ENCODE data around the gene SELENOI.
A peak's percentile ranks its signal among the peaks of the same experiment; 100 is the strongest.
"Not testable (repeated sequence)": the region's sequence is repeated elsewhere in the genome, so short reads cannot be mapped to it uniquely, and the experiment has no call there.

The SELENOI gene, protein sequence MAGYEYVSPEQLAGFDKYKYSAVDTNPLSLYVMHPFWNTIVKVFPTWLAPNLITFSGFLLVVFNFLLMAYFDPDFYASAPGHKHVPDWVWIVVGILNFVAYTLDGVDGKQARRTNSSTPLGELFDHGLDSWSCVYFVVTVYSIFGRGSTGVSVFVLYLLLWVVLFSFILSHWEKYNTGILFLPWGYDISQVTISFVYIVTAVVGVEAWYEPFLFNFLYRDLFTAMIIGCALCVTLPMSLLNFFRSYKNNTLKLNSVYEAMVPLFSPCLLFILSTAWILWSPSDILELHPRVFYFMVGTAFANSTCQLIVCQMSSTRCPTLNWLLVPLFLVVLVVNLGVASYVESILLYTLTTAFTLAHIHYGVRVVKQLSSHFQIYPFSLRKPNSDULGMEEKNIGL

DNA sequence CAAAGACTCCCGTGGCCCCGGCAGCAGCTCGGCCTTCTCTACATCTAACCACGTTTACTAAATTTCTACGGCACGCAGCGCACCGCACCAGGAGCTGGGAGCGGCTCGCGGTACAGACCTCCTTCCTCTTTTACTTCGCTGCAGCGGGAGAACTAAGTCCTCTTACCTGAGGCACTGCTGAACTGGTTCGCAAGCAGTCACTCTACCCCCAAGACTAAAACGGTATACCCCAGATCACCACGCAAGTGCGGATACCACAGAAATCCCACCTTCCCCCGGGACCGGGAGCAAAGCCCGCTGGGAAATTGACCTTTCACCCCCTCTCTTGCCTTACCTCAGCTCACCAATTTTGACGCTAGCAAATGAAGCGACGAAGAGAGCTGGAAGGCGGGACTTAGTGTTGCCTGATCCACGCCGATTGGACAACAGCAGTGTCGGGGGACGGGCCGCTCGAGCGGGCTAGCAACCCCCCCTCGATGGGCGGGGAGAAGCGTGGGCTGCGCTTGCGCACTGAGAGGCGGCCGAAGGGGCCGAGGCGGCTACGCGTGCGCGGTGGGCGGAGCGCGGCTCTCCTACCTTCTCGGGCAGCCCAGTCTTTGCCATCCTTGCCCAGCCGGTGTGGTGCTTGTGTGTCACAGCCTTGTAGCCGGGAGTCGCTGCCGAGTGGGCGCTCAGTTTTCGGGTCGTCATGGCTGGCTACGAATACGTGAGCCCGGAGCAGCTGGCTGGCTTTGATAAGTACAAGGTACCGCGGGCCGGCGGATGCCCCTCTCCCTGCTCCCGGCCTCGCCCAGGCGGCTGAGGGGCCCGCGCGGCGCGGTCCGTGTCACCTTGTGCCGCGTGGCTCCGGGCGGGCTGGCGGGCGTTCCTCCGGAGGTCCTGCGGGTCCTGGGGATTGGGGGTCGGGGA lies at the start of gene SELENOI:
Gene SELENOI, plus strand, starts transcription at position 599 of the 909 bp plus-strand sequence. Its CDS starts 90 bp downstream, at position 689.
- peak within 1 kb of the TSS; percentile 89 for H3K4me3 ChIP-seq (ENCODE audit: low read depth, low read length)
- peak; percentile 98 for DNase-seq (ENCODE audit: low read depth)

DNA sequence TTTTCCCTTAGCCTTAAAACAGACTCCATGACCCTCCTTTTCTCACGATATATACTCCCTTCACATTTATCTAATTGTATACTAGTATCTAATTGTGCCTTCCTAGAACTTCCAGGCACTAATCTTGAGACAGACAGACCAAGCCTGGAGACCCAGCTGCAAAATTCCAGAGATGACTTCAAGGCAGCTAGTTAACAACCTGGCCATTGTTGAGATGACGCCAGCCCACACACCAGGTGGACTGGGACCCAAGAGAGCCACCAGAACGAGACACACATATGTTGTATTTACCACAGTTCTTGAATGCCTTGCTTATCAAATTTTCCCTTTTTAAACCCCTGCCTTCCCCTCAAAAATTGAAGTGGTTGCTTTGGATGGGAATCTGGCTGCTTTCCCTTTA lies 48.9 kb upstream of the SELENOI start:
- no peak overlapping the region for H3K4me3 ChIP-seq (ENCODE audit: low read depth, low read length)
- DNase-seq (ENCODE audit: low read depth) = no peak

DNA sequence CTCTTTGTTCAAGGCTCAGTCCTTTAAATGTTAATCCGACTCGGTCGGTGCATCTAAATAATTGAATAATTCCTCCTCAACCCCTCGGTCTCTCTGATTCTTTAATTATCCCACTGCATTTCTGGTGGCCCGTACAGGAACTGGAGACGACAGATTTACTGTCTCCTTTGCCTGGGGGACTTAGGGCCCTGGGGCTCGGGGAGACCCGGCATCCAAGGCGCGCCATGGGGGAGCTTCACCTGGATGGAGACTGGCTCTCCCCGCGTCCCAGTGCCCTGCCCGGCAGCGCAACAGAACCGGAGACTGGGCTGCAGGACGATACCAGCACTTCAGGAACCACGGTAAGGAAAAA lies 47.7 kb upstream of the SELENOI start:
- no peak for DNase-seq (ENCODE audit: low read depth)
- no peak overlapping the region for H3K4me3 ChIP-seq (ENCODE audit: low read depth, low read length)

DNA sequence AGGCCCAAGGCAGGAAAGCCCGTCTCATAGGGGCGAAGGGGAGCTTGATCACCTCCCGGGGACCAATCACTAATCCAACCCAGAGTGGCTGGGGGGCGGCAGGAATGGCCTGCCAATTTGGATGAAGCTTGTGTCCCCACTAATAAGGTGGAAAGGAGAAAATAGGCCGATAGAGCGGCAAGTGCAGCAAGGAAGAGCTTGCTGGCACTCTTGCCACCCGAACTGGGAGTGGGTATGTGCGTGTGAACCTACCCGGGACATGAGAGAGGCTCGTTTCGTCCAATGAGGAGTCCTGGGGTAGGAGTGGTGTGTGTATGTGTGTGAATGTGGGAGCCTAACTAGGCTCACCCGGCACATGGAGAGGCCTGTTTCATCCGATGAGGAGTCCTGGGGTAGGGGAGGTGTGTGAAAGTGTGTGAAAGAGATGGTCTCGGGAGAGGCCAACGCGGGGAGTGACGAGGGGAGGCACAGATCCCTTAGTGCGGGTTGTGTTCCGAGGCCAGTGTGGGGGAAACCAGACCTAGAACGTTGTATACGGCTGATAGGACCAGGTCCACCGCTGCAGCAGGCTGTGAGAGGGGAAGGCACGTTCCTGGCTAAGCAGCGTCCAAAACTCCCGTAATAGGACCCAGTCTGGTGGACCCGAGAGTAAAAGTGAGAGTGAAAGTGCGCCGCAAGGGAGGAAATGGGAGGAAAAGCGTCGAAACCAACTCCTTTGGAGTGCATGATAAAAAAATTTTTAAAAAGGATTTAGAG lies 47.1 kb upstream of the SELENOI start:
- DNase-seq (ENCODE audit: low read depth) = no peak
- H3K4me3 ChIP-seq (ENCODE audit: low read depth, low read length) = peak overlapping the region; percentile 44

DNA sequence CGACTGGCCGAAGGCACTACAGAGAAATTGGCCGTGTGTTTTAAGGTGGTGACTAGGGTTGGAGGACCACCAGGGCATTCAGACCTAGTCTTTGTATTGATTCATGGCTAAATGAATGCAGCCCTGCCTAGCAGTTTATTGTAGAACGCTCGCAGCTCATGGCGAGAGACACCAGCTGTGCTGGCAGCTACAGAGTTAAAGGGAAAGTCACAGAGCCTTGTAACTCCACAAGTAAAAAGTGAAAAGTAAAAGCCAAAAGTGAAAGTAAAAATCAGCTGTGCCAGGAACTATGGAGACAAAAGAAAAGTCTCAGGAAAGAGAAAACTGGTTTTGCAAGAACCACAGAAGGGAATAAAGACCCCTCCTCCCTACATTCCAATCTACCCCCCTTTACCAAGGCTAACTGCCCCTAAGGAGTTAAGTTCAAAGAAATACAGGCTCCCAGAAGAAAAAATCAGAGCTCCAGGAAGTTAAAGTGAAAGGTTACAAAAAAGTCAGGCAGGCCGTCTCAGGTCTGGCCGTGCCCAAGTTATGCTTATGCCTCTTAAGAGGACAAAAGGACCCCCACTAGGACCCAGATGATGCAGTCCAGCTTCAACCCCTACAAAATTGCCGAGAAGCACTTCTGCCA lies 46.4 kb upstream of the SELENOI start:
- peak overlapping the region; percentile 44 for H3K4me3 ChIP-seq (ENCODE audit: low read depth, low read length)
- DNase-seq (ENCODE audit: low read depth) = no peak

DNA sequence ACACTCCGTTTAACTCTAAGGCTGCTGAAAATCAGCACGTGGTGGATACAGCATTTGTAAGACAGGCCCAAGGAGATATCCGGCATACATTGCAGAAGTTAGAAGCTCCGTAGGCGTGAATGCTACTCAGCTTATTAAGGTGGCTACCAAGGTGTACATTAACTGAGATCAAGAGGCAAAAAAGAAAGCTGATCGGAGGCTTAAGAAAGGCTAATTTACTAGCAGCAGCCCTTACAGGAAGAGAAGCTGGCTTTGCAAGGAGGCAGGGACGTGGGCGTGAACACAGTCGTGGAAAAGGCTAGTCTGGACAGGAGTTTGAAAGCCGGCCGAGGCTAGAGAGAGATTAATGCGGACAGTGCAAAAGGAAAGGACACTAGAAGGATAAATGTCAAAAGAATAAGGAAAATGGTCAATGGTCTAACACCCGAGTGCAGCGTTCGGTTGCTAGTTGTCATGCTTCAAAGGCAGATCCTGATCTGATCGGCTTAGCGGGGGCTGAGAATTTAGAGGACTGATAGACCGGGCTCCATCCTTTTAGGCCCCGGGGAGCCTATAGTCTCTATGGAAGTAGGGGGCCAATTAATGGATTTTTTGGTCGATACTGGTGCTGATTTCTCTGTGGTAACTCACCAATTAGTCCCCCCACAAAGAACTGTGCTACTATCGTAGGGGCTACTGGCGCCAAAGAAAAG lies 45.6 kb upstream of the SELENOI start:
- no peak for DNase-seq (ENCODE audit: low read depth)
- H3K4me3 ChIP-seq (ENCODE audit: low read depth, low read length) = peak overlapping the region; percentile 44

DNA sequence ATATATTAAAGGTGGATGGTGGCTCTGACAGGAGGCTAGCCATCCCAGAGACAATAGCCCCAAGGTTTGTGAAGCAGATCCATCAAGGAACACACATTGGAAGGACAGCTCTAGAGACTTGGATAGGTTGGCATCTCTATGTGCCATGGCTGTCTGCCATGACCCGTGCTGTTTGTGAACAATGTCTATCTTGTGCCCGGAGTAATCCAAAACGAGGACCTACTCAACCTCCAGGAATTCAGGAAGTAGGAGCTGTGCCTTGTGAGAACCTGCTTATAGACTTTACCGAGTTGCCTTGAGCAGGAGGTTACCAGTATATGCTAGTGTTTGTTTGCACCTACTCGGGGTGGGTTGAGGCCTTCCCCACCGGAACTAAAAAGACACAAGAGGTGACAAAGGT lies 43.1 kb upstream of the SELENOI start:
- H3K4me3 ChIP-seq (ENCODE audit: low read depth, low read length) = no peak overlapping the region
- DNase-seq (ENCODE audit: low read depth) = no peak

DNA sequence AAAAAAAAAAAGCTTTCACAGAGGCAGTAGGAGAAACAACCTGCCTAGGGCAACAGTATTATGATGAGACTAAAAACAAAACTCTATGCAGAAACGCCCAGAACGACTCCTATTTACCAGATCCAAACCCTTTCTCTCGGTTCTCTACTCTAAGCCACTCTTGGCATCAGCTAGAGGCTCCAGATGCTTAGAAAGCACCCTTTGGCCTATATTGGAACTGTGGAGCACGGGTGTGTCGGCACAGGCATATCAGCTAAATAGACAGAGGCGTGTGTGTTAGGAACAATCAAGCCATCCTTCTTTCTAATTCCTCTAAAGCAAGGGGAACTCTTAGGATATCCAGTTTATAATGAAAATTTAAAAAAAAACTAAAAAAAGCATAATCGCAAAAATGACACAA lies 40.8 kb upstream of the SELENOI start:
- not testable (repeated sequence) for H3K4me3 ChIP-seq (ENCODE audit: low read depth, low read length); DNase-seq (ENCODE audit: low read depth)

DNA sequence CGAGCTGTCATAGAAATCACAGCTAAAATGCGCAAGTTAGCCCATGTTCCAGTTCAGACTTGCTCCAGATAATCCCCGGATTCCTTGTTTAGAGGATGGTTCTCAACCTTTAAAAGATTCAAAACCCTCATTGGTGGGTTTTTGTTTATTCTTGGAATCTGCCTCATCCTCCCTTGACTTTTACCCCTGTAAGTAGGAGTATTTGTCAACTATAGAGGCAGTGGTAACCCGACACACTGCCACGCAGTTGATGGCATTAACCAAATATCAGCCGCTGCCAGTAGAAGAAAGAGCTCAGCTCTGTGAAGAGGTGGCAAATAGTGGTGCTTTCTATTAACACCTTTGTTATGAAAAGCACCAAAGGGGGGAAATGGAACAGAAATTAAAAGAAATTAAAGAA lies 40.4 kb upstream of the SELENOI start:
- H3K4me3 ChIP-seq (ENCODE audit: low read depth, low read length) = no peak overlapping the region
- no peak for DNase-seq (ENCODE audit: low read depth)

DNA sequence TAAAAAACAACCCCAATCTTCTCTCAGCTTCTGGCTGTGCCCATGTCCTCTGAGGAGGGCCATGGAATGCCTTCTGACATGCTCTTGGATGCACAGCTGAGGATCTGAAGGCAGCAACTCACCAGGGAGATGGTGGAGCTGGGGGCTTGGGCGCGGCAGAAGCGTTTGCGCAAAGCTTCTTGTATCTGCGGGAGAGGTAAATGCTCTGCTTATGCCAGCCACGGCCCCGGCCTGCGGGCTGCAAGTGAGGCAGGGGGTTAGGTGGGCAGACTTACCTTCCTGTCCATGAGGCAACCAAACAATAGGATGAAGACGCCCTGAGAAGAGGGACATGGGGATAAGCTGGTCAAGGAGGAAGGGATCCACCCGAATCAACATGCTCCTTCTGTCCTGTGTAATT lies 36.0 kb upstream of the SELENOI start:
- no peak for DNase-seq (ENCODE audit: low read depth)
- no peak overlapping the region for H3K4me3 ChIP-seq (ENCODE audit: low read depth, low read length)

DNA sequence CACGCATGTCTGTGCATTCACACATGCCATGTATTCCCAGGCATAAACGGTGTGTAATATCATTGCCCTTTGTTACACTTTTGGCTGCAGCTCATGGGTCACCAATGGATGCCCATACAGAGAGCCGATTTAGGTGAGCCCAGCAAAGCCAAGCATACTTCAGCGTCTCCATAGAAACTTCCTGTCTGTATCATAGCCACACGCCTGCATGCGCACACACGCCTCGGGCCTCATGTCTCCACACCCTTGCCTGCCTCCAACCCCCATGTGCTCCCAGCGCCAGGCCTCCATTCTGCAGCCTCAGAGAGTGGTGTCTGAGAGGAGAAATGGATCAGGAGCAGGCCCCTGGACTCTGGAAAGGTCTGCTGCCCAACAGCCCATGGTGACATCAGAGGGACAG lies 33.5 kb upstream of the SELENOI start:
- no peak for DNase-seq (ENCODE audit: low read depth)
- H3K4me3 ChIP-seq (ENCODE audit: low read depth, low read length) = no peak overlapping the region

DNA sequence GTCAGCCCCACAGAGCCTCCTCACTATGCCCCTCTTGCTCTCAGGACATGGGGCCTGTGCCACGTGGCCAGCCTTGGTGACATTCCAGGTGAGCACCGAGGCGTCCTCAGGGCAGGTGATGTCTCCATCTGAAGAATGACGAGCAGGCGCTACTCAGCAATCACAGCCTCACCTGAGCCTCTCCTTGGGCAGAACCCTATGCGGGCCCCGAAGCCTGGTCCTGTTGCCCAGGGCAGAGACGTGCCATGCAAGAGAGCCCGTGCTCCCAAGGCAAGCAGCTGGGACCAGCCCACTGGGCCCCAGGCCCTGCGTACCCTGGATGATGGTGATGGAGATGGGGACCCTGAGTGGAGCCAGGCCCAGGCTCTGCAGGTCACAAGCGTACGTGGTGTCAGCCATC lies 32.5 kb upstream of the SELENOI start:
- DNase-seq (ENCODE audit: low read depth) = no peak
- H3K4me3 ChIP-seq (ENCODE audit: low read depth, low read length) = no peak overlapping the region

DNA sequence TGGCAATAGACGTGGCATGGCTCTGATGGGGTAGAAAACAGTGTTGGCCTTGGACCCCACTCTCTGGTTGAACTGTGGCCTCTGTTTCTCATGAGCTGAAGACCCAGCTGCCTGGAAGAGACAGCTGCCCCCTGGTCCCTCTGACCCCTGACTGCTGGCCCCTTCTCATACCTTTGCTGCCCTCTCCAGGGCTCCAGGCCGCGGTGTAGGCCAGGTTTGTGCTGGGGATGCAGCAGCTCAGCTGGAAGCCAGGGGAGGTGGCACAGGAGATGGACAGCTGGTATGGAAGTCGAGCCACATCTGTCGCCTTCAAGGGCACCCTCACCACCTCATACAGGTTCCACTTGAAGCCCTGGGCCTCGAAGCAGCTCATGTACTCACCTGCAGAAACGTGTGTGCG lies 31.7 kb upstream of the SELENOI start:
- no peak overlapping the region for H3K4me3 ChIP-seq (ENCODE audit: low read depth, low read length)
- no peak for DNase-seq (ENCODE audit: low read depth)

DNA sequence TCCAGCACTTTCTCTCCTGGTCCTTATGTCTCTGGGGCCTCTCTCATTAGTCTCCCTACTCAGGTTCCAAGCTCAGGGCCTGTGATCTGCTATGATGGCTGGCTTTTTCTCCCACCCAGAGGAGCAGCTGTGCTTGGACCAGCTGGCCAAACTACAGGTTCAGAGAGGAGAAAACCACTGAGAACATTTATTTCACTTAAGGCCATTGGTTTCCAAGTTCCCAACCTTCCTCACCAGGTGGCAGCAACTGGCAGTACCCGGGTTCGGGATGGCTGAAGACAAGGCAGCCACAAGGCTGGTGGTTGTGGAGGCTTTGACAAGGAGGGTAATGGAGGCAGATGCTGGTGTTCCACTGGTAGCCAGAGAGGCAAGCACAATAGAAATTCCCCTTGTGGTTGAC lies 29.9 kb upstream of the SELENOI start:
- no peak for DNase-seq (ENCODE audit: low read depth)
- no peak overlapping the region for H3K4me3 ChIP-seq (ENCODE audit: low read depth, low read length)

DNA sequence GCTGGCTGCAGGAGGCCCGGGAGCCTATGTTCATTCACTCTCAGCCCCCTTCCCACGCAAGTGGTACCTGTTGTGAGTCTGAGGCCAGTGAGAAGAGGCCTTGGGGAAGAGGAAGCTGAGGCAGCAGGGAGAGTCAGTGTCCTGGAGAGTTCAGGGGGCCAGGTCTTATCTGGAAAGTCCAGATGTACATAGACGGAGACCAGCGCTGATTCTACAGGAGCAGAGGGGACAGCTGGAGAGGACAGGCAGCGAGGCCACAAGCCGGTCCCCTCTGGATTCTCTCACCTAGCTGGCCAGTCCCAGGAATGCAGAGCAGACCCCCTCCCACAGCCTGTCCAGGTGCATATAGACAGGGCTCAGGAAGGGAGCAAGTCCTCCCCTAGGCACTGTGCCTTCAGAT lies 29.1 kb upstream of the SELENOI start:
- H3K4me3 ChIP-seq (ENCODE audit: low read depth, low read length) = no peak overlapping the region
- DNase-seq (ENCODE audit: low read depth) = no peak

DNA sequence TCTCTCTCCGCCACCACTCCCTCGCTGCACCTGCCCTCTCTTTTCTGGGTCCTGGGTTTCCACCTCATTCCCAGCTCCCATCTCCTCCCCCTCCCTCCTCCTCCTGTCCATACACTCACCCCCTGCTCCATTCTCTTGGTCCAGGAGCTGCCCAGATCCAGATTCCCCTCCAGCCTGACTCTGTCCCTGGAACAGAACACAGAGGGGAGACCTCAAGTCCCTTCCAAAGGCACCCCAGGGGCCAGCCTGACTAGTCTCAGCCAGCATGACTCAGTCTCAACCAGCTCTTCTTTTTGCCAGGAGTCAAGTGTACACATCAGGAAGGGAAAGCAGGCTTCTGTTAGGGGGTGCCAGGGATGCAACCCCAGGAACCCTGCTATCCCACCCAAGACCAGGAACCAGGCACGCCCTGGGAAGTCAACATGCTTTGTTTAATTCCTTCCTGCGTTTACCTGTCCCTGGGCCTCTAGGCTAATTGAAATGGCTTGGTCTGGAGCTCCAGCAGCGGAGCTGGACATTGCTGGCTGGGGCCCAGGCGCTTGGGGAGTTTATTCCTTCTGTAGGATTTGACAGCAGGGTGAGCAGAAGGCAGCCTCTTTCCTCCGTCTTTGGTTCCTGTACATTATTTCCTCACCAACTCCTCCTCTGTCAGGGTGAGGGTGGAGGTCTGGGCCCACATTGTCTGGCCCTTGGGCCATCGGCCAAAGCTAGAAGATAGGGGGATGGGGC lies 28.4 kb upstream of the SELENOI start:
- no peak overlapping the region for H3K4me3 ChIP-seq (ENCODE audit: low read depth, low read length)
- DNase-seq (ENCODE audit: low read depth) = no peak

DNA sequence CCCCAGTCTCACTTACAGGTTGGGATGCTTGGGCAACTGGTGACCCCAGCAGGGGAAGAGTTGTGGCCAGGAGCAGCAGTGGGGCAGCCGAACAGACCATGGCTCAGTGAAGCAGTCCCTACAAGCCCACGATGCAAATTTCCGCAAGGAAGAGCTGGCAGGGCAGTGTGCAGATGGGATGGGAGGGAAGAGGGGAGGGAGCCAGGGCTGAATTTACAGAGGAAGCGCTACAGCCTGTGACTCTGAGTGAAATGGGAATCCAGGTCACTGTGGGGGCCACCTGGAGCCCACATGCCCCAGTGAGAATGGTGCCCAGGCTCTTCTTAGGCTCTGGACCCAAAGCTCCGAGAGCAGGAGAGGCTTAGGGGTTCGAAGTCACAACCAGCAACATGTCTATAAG lies 27.0 kb upstream of the SELENOI start:
- H3K4me3 ChIP-seq (ENCODE audit: low read depth, low read length) = no peak overlapping the region
- DNase-seq (ENCODE audit: low read depth) = no peak

DNA sequence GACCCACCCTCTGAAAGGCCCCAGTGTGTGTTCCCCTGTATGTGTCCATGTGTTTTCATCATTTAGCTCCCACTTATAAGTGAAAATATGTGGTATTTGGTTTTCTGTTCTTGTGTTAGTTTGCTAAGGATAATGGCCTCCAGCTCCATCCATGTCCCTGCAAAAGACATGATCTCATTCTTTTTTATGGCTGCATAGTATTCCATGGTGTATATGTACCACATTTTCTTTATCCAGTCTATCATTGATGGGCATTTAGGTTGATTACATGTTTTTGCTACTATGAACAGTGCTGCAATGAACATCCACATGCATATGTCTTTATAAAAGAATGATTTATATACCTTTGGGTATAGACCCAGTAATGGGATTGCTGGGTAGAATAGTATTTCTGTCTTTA lies 21.5 kb upstream of the SELENOI start:
- DNase-seq (ENCODE audit: low read depth); H3K4me3 ChIP-seq (ENCODE audit: low read depth, low read length): not testable (repeated sequence)
